Measurements from ENCODE around the gene TBX4.

DNA sequence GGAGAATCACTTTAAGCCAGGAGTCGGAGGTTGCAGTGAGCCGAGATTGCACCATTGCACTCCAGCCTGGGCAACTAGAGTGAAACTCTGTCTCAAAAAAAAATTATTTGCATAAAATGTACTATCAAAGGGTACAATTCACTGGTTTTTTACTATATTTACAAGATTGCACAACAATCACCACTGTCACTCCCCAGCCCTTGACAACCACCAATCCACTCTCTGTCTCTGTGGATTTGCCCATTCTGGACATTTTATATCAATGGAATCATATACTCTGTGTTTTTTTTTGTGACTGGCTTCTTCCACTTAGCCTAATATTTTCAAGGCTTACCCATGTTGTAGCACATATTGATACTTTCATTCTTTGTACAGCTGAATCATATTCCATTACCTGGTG is 33.8 kb upstream of the TBX4 start:
- TF ChIP-seq, protein P1, sequence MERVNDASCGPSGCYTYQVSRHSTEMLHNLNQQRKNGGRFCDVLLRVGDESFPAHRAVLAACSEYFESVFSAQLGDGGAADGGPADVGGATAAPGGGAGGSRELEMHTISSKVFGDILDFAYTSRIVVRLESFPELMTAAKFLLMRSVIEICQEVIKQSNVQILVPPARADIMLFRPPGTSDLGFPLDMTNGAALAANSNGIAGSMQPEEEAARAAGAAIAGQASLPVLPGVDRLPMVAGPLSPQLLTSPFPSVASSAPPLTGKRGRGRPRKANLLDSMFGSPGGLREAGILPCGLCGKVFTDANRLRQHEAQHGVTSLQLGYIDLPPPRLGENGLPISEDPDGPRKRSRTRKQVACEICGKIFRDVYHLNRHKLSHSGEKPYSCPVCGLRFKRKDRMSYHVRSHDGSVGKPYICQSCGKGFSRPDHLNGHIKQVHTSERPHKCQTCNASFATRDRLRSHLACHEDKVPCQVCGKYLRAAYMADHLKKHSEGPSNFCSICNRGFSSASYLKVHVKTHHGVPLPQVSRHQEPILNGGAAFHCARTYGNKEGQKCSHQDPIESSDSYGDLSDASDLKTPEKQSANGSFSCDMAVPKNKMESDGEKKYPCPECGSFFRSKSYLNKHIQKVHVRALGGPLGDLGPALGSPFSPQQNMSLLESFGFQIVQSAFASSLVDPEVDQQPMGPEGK (CRISPR knock-in tag; IDR thresholded peaks at IDR 0.05; ENCODE audit: borderline replicate concordance): no peak
- TF ChIP-seq TOX (CRISPR knock-in tag; IDR thresholded peaks at IDR 0.05; ENCODE audit: borderline replicate concordance) (no peak), SNAI2 (CRISPR knock-in tag; IDR thresholded peaks at IDR 0.05) (no peak), OSR1 (CRISPR knock-in tag; IDR thresholded peaks at IDR 0.05) (no peak), CREB5 (CRISPR knock-in tag; IDR thresholded peaks at IDR 0.05; ENCODE audit: low read depth) (no peak), ARNTL (CRISPR knock-in tag; IDR thresholded peaks at IDR 0.05; ENCODE audit: borderline replicate concordance, low read depth) (no peak), ZFP30 (CRISPR knock-in tag; IDR thresholded peaks at IDR 0.05) (no peak), ISL1 (CRISPR knock-in tag; IDR thresholded peaks at IDR 0.05) (no peak), RARB (CRISPR knock-in tag; IDR thresholded peaks at IDR 0.05) (no peak)
